Endothelial cell of umbilical vein (primary cell): ENCODE measurements around the gene CHD6.

Experiments
- EZH2 ChIP-seq: IDR thresholded peaks from 2 replicates; pipeline ENCODE4 v1.6.1; 2012; ENCODE audit warnings: borderline replicate concordance, low read depth, mild to moderate bottlenecking, moderate library complexity, low read length, inconsistent platforms; ENCODE audit not compliant: severe bottlenecking
- FOS ChIP-seq: IDR thresholded peaks from 2 replicates; pipeline ENCODE4 v1.6.1; 2011; ENCODE audit warnings: mild to moderate bottlenecking, low read length, moderate library complexity, borderline replicate concordance; ENCODE audit not compliant: insufficient read depth
- JUN ChIP-seq: IDR thresholded peaks from 2 replicates; pipeline ENCODE4 v1.6.1; 2011; ENCODE audit warnings: borderline replicate concordance, low read depth; ENCODE audit not compliant: insufficient read length, insufficient read depth
- POLR2A ChIP-seq: IDR thresholded peaks from 2 replicates; pipeline ENCODE4 v1.6.1; 2012; ENCODE audit warnings: low read depth, mild to moderate bottlenecking, control low read depth, low read length
- POLR2AphosphoS5 ChIP-seq: IDR thresholded peaks from 2 replicates; pipeline ENCODE4 v1.6.1; 2012; ENCODE audit warnings: low read depth, mild to moderate bottlenecking, control low read depth, low read length, moderate library complexity; ENCODE audit not compliant: insufficient read depth
- TF ChIP-seq, protein P1 (sequence below): IDR thresholded peaks from 2 replicates; pipeline ENCODE4 v1.6.1; 2011; ENCODE audit not compliant: insufficient read depth, insufficient read length
- TF ChIP-seq, protein P2 (sequence below), 2 donors: IDR thresholded peaks; 1 replicate in 1 of 2; 2 replicates in 1 of 2; pipeline ENCODE4 v1.5.1; 2011; ENCODE audit warnings: low read length in 2 of 2, mild to moderate bottlenecking in 2 of 2, moderate library complexity in 2 of 2, control low read depth in 1 of 2, inconsistent platforms in 1 of 2, low read depth in 1 of 2; ENCODE audit not compliant: insufficient read depth in 1 of 2; ENCODE audit errors: extremely low read depth in 1 of 2

GRCh38 chr20:41499961-41500725 lies 118.0 kb downstream of the CHD6 start:
- TF ChIP-seq, protein P1, sequence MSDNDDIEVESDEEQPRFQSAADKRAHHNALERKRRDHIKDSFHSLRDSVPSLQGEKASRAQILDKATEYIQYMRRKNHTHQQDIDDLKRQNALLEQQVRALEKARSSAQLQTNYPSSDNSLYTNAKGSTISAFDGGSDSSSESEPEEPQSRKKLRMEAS, result no peak
- TF ChIP-seq, protein P2, sequence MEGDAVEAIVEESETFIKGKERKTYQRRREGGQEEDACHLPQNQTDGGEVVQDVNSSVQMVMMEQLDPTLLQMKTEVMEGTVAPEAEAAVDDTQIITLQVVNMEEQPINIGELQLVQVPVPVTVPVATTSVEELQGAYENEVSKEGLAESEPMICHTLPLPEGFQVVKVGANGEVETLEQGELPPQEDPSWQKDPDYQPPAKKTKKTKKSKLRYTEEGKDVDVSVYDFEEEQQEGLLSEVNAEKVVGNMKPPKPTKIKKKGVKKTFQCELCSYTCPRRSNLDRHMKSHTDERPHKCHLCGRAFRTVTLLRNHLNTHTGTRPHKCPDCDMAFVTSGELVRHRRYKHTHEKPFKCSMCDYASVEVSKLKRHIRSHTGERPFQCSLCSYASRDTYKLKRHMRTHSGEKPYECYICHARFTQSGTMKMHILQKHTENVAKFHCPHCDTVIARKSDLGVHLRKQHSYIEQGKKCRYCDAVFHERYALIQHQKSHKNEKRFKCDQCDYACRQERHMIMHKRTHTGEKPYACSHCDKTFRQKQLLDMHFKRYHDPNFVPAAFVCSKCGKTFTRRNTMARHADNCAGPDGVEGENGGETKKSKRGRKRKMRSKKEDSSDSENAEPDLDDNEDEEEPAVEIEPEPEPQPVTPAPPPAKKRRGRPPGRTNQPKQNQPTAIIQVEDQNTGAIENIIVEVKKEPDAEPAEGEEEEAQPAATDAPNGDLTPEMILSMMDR (IDR thresholded peaks at IDR 0.05; ENCODE audit: extremely low read depth in 1 of 2, insufficient read depth in 1 of 2, low read depth in 1 of 2, low read length in 2 of 2), result no peak
- TF ChIP-seq EZH2 (no peak), POLR2A (no peak), POLR2AphosphoS5 (no peak), FOS (no peak), JUN (no peak)
